ENCODE measurements around the gene TPPP. TPM values are rescaled to one million over a fixed set of nuclear protein-coding genes. Genes with fewer than 3 reads are reported as not detected.

TPPP gene
- total RNA-seq, 4 donors from 2014 or later, result 2.4 to 8.7 (median 3.2) TPM

DNA sequence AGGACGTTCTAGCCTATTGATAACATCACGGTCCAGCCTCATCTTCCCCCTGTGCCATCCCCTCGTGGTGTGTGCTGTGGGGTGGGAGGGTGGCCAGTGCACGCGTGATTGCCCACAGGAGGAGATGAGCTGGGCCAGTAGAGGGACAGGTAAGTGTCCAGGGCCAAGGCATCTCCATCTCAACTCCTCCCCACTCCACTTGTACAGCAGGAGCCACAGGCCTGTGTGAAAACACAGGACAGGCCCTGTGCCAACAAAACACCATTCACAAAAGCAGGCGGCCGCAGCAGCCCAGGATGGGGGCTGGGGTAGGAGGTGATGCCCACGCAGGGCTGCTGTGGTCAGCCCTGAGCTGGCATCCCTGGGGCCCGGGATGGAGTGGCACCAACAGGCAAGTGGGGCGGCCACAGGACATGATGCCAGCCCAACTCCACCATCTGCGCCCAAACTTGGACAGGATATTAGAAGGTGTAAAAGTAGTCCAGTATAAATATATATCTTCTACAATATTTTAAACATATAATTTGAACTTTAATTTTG, 32.6 kb downstream of the TPPP start:
- Histone ChIP-seq H3K36me3 (peaks cover 0 to 31% of the 10 kb centered on the region in 2 donors), H3K4me1 (no peaks in the 10 kb centered on the region), H3K9me3 (no peaks in the 10 kb centered on the region), H3K4me3 (no peak overlapping the region), H3K27ac (no peak overlapping the region), H3K27me3 (no peaks in the 10 kb centered on the region)
- in situ Hi-C loops (cut with MboI; ENCODE audit: low sequenced_read_pairs in 4 of 4) (loop anchor here in 1 of 4 donors (10.0 kb wide), 1 partner anchor 244 kb away; no protein-coding TSS in a partner anchor), intact Hi-C loops (cut with DNase I; ENCODE audit: low total_unique reads) (no loop called here)
- DNase-seq, result no peak
- no peak for ATAC-seq
- TF ChIP-seq POLR2A (IDR thresholded peaks at IDR 0.05), result no peak
- TF ChIP-seq, protein P1, sequence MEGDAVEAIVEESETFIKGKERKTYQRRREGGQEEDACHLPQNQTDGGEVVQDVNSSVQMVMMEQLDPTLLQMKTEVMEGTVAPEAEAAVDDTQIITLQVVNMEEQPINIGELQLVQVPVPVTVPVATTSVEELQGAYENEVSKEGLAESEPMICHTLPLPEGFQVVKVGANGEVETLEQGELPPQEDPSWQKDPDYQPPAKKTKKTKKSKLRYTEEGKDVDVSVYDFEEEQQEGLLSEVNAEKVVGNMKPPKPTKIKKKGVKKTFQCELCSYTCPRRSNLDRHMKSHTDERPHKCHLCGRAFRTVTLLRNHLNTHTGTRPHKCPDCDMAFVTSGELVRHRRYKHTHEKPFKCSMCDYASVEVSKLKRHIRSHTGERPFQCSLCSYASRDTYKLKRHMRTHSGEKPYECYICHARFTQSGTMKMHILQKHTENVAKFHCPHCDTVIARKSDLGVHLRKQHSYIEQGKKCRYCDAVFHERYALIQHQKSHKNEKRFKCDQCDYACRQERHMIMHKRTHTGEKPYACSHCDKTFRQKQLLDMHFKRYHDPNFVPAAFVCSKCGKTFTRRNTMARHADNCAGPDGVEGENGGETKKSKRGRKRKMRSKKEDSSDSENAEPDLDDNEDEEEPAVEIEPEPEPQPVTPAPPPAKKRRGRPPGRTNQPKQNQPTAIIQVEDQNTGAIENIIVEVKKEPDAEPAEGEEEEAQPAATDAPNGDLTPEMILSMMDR (IDR thresholded peaks at IDR 0.05 in 4 of 5, conservative IDR thresholded peaks at IDR 0.05 in 1 of 5), result no peak

DNA sequence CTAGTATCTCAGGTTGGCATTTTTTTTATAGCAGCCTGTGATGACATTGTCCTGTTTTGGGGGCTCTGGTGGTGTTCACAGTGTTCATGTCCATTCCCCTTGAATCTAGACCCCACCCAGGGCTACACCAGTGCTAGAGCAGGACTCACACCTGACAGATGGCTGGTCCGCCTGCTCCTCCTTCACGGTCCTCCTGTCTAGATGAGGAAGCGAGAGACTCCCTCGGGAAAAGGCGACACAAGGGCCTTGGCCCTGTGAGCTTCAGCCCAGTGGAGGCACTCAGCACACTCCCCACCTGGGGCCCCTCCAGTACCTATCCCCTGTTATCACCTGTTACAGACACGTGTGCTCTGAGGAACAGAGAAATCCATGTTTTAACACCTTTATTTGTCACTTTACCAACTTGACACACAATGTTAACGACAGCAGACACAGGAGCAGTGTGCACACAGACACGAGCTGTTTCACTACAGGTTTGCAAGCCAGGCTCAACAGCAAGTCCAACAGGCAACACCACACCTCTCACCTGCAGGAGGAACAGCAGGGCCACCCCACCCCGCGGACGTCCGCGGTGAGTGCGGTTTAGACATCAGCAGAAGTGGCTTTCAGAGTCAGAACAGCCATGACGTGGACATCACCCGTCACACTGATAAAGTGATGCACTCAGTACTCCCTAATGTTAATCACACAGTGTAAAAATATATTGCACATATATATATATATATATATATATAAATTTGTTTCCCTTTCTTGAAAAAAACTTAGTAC, 33.5 kb downstream of the TPPP start:
- Histone ChIP-seq H3K4me3 (no peak overlapping the region), H3K9me3 (no peaks in the 10 kb centered on the region), H3K27ac (no peak overlapping the region), H3K4me1 (no peaks in the 10 kb centered on the region), H3K36me3 (peaks cover 0 to 25% of the 10 kb centered on the region in 2 donors), H3K27me3 (no peaks in the 10 kb centered on the region)
- in situ Hi-C loops (cut with MboI; ENCODE audit: low sequenced_read_pairs in 4 of 4), result loop anchor here in 2 of 4 donors (10.0 kb wide), 1 partner anchor 245 kb away; no protein-coding TSS in a partner anchor
- ATAC-seq (no peak), DNase-seq (no peak)
- intact Hi-C loops (cut with DNase I; ENCODE audit: low total_unique reads), result no loop called here
- no peak for TF ChIP-seq POLR2A (IDR thresholded peaks at IDR 0.05)
- TF ChIP-seq, protein P1 (IDR thresholded peaks at IDR 0.05 in 4 of 5, conservative IDR thresholded peaks at IDR 0.05 in 1 of 5), result no peak

DNA sequence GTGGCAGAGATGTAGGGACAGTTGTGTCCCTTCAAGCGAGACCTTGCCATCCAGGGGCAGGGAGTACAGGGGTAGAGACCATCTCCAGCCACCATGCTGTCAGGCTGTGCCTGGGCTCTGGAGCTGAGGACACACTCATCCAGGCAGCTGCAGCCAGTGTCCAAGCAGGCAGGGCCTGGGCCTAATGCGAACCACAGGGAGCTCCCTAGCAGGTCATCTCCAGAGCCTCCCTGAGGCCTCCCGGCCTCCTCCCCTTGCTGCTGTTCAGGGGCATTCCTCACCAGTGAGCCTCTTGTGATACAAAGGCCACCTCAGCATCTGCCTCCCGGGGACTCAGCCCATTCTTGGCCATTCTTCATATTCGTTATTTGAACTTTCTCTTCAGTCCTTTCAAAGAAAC, 35.0 kb downstream of the TPPP start:
- intact Hi-C loops (cut with DNase I; ENCODE audit: low total_unique reads) (no loop called here), in situ Hi-C loops (cut with MboI; ENCODE audit: low sequenced_read_pairs in 4 of 4) (loop anchor here in 1 of 4 donors (10.0 kb wide), 1 partner anchor 247 kb away; no protein-coding TSS in a partner anchor)

DNA sequence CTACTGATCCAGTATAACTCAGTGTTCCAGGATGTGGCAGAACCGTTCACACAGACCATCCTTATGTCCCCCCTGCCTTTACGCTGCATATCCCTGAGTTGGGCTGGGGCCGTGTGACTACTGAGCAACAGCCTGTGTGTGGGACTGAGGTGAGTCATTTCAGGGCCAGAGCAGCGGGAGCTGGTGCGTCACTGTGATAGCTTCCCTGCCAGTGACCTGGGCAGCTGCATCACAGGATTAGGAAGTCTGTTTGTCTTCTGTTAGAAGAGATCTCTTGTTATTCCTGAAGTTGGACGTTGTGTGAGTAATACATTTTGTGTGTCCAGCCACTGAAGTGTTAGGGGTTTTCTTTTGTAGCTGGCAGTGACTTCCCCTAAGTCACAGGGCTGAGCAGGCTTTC, 35.6 kb downstream of the TPPP start:
- no peak for ATAC-seq
- in situ Hi-C loops (cut with MboI; ENCODE audit: low sequenced_read_pairs in 4 of 4) (loop anchor here in 1 of 4 donors (10.0 kb wide), 1 partner anchor 247 kb away; no protein-coding TSS in a partner anchor), intact Hi-C loops (cut with DNase I; ENCODE audit: low total_unique reads) (no loop called here)
- Histone ChIP-seq H3K36me3 (peaks cover 0 to 8% of the 10 kb centered on the region in 2 donors), H3K9me3 (no peaks in the 10 kb centered on the region), H3K4me3 (no peak overlapping the region), H3K27me3 (no peaks in the 10 kb centered on the region), H3K27ac (no peak overlapping the region), H3K4me1 (no peaks in the 10 kb centered on the region)
- TF ChIP-seq, protein P1 (IDR thresholded peaks at IDR 0.05 in 4 of 5, conservative IDR thresholded peaks at IDR 0.05 in 1 of 5), result no peak
- no peak for TF ChIP-seq POLR2A (IDR thresholded peaks at IDR 0.05)
- no peak for DNase-seq

More for the DNA sequence above, 35.0 kb downstream of the TPPP start:
- no peaks in the 10 kb centered on the region for H3K27me3 ChIP-seq
- no peaks in the 10 kb centered on the region for H3K4me1 ChIP-seq
- no peak overlapping the region for H3K27ac ChIP-seq
- TF ChIP-seq POLR2A (IDR thresholded peaks at IDR 0.05), result no peak
- TF ChIP-seq, protein P1 (IDR thresholded peaks at IDR 0.05 in 4 of 5, conservative IDR thresholded peaks at IDR 0.05 in 1 of 5), result no peak
- no peak for DNase-seq
- H3K36me3 ChIP-seq, result peaks cover 0 to 10% of the 10 kb centered on the region in 2 donors
- no peak overlapping the region for H3K4me3 ChIP-seq
- no peak for ATAC-seq
- no peaks in the 10 kb centered on the region for H3K9me3 ChIP-seq

Measured in gastrocnemius medialis (tissue), 4 donors.